CD4-positive, alpha-beta T cell treated with Interleukin-10 for 1 hour (primary cell): ENCODE data around the gene S1PR2.
"Not testable (repeated sequence)": the region's sequence is repeated elsewhere in the genome, so short reads cannot be mapped to it uniquely, and the experiment has no call there.

Experiments used
- DNase-seq: peaks from one replicate; pipeline ENCODE4 v3.0.0-alpha.2; 2020

The S1PR2 gene

DNA sequence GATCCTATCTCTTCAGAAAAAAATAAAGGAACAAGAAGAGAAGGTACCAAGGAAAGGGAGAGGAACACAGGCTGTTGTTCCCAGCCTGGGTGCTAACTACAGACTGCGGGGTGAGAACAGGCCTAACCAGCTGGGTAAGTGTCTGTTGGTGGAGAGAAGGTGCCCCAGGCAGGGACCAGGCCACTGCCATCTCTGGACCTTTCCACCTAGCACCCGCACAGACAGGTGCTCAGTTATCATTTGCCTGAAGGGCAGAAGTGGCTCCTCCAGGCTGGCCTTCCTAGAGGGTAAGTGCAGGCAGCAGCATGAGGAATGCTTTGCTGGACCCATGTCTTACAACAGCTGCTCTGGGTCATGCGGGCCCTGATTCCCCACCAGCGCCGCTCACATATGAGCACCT lies 46.5 kb downstream of the S1PR2 start:
- no peak for DNase-seq

DNA sequence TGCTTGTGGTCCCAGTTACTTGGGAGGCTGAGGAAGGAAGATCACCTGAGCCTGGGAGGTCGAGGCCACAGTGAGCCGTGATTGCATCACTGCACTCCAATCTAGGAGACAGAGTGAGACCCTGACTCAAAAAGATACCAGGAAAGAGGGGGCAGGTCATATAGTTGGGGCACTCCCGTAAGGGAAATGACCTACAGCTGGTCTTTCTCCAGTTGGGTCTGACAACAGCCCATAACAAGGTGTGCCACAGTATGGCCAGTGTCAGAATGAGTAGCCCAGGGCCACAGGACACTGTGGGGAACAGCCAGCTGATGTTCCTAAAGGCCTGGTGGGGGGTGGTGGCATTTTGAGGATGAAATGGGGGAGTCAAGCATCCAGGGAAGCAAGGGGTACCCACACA lies 47.2 kb downstream of the S1PR2 start:
- no peak for DNase-seq

DNA sequence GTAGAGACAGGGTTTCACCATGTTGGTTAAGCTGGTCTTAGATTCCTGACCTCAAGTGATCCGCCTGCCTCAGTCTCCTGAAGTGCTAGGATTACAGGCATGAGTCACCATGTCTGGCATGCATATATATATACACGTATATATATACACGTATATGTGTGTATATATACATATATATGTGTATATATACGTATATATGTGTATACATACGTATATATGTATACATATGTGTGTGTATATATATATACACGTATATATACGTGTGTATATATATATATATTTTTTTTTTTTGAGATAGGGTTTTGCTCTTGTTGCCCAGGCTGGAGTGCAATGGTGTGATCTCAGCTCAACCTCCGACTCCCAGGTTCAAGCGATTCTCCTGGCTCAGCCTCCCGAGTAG lies 48.3 kb downstream of the S1PR2 start:
- no peak for DNase-seq

DNA sequence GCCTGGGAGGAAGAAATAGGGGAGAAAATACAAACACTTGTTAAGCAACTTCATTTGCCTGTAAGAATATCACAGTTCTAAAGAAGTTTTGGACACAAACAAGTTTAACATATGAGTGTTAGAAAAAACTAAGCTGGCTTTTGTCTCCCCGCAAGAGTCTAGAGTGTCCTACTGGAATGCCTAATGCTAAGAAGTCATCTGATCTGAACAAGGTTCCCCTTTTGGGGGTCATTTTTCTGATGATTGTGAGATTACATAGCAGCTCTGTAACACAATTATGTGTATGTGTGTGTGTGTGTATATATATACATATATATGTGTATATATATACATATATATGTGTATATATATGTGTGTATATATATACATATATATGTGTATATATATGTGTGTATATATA lies 49.1 kb downstream of the S1PR2 start:
- no peak for DNase-seq

DNA sequence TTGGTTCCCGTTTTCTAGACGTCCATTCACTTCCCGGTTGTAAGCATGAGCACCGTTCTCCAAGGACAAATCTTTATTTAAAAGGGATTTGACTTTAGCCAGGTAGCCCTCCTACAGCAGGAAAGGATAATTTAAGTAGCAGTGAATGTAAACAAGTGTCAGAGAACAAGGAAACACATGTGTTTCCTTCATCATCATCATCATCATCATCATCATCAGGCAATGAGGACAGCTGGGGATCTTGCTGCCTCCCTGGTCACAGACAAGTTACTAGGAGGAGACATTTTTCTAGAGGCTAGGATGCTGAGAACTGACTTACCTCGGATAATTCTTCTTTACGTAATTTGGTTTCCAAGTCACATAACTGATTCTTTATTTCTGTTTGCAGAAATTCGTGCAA lies 50.7 kb downstream of the S1PR2 start:
- no peak for DNase-seq

DNA sequence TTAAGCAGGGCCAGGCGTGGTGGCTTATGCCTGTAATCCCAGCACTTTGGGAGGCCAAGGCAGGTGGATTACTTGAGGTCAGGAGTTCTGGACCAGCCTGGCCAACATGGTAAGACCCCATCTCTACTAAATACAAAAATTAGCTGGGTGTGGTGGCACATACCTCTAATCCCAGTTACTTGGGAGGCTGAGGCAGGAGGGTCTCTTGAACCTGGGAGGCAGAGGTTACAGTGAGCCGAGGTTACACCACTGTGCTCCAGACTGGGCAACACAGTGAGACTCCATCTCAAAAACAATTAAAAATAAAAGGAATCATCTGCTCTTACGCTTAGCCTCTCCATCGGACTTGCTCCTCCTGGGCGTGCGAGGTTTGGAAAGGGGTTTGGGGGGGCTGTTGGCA lies 51.1 kb downstream of the S1PR2 start:
- not testable (repeated sequence) for DNase-seq

DNA sequence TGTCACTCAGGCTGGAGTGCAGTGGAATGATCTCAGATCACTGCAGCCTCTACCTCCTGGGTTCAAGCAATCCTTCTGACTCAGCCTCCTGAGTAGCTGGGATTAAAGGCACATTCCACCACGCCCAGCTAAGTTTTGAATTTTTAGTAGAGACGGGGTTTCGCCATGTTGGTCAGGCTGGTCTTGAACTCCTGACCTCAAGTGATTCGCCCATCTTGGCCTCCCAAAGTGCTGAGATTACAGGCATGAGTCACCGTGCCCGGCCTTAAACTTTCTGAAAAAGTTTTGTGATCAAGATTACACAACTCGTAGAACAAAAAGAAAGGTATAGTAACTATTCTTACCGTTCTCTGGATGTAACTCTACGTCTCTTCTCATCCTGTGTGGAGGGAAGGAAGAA lies 57.6 kb downstream of the S1PR2 start:
- DNase-seq = no peak
